BLaER1 (cell line): ENCODE measurements around the gene NDUFA8.
"Not testable (repeated sequence)": the region's sequence is repeated elsewhere in the genome, so short reads cannot be mapped to it uniquely, and the experiment has no call there.

Source experiments
- H3K27ac ChIP-seq: shearing (Covaris generic); formaldehyde crosslinking; 2 replicates; pipeline ENCODE4 v1.8.1; 2022
- H3K27me3 ChIP-seq: shearing (Covaris generic); formaldehyde crosslinking; 2 replicates; pipeline ENCODE4 v1.8.1; 2022
- H3K36me3 ChIP-seq: shearing (Covaris generic); formaldehyde crosslinking; 2 replicates; pipeline ENCODE4 v1.8.1; 2022
- H3K4me1 ChIP-seq: shearing (Covaris generic); formaldehyde crosslinking; 2 replicates; pipeline ENCODE4 v1.8.1; 2022
- H3K4me2 ChIP-seq: shearing (Covaris generic); formaldehyde crosslinking; 2 replicates; pipeline ENCODE4 v1.8.1; 2022
- H3K4me3 ChIP-seq: shearing (Covaris generic); formaldehyde crosslinking; 2 replicates; pipeline ENCODE4 v1.8.1; 2022
- H3K9ac ChIP-seq: shearing (Covaris generic); formaldehyde crosslinking; 2 replicates; pipeline ENCODE4 v1.8.1; 2022
- H3K9me3 ChIP-seq: shearing (Covaris generic); formaldehyde crosslinking; 2 replicates; pipeline ENCODE4 v1.8.1; 2022
- H4K20me1 ChIP-seq: shearing (Covaris generic); formaldehyde crosslinking; 2 replicates; pipeline ENCODE4 v1.8.1; 2022
- Cebpa-rat ChIP-seq: shearing (Covaris generic); IDR thresholded peaks from 2 replicates; pipeline ENCODE4 v1.8.1; 2022

NDUFA8 gene

DNA sequence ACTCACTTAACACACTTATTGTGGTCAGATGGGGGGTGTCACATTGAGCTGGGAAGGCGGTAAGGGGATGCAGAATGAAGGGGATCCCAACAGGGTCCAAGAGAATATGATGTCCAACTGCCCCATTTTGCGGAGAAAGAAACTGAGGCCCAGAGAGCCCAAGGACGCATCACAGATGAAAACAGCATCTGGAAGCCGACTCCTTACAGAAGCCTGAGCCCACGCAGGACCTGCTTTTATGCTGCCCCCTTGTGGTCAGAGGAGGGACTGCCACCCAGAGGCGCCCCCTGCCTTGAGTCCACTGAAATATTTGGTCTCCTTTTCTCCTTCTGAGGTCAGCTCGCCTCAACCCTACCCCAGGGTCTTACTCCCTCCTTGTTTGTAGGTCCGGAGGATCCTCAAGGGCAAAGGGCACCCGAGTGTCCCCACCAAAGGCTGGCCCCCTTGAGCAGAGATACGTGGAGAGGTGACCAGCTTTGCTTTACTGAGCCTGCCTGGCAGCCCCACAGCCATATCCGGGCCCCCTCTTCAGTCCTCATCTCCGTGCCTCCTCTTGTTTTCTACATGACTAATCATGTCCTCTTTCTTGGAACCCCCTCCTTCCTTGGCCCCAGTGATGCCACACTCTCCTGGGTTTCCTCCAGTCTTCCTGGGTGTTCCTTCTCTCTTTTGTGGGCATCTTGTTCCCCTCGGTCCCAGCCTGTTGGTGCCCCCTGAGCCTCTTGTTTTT is 36.5 kb downstream of the NDUFA8 start:
- no peak overlapping the region for H3K4me3 ChIP-seq
- H3K36me3 ChIP-seq, result no peaks in the 10 kb centered on the region
- H3K9me3 ChIP-seq, result no peaks in the 10 kb centered on the region
- H3K27ac ChIP-seq, result no peak overlapping the region
- no peak overlapping the region for H3K9ac ChIP-seq
- H3K27me3 ChIP-seq, result peaks cover 29% of the 10 kb centered on the region
- no peaks in the 10 kb centered on the region for H3K4me1 ChIP-seq
- no peaks in the 10 kb centered on the region for H4K20me1 ChIP-seq
- TF ChIP-seq Cebpa-rat, result no peak
- no peak overlapping the region for H3K4me2 ChIP-seq

DNA sequence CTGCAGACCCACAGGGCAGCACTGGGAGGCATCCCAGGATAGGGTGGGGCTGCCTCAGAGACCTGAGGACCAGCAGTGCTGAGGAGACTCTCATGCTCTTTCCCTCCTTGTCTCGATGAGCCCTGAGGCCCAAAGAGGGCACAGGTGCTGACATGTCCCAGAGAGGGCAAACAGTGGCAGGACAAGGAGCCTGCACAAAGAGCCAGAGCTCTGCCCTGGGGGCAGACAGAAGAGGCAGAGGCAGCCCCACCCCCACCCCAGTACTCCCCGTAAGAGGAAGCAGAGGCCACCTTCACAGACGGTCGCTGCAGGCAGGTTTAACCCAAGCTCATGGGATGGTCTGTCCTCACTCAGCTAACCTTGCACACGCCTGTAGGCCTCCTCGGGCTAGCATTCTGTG is 37.1 kb downstream of the NDUFA8 start:
- no peak for TF ChIP-seq Cebpa-rat
- H3K9ac ChIP-seq, result no peak overlapping the region
- H3K4me2 ChIP-seq, result no peak overlapping the region

DNA sequence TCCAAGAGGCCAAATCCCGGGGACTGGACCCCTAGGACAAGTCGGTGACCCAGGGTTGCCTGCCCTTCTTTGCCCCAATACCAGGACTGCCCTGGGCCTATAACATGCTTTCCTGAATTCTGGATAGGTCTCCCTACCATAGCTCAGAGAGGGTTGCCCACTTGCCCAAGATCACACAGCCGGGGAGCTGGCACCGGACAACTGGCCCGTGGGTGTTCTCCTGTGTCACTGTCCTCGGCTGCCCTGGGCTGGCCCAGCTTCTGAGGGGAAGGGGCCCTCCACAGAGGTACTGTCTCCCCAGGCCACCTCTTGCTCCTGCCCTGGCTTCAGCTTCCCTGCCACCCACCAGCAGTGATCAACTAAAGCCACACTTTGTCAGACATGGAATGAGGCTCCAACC is 37.6 kb downstream of the NDUFA8 start:
- Histone ChIP-seq H3K4me2 (no peak overlapping the region), H3K27me3 (peaks cover 17% of the 10 kb centered on the region), H3K9ac (no peak overlapping the region), H4K20me1 (no peaks in the 10 kb centered on the region), H3K9me3 (no peaks in the 10 kb centered on the region), H3K27ac (no peak overlapping the region), H3K4me3 (no peak overlapping the region), H3K36me3 (no peaks in the 10 kb centered on the region), H3K4me1 (no peaks in the 10 kb centered on the region)
- no peak for TF ChIP-seq Cebpa-rat

More for the DNA sequence above, 37.1 kb downstream of the NDUFA8 start:
- Histone ChIP-seq H3K4me1 (no peaks in the 10 kb centered on the region), H3K27me3 (peaks cover 23% of the 10 kb centered on the region), H3K9me3 (no peaks in the 10 kb centered on the region), H3K27ac (no peak overlapping the region), H3K4me3 (no peak overlapping the region), H3K36me3 (no peaks in the 10 kb centered on the region), H4K20me1 (no peaks in the 10 kb centered on the region)

DNA sequence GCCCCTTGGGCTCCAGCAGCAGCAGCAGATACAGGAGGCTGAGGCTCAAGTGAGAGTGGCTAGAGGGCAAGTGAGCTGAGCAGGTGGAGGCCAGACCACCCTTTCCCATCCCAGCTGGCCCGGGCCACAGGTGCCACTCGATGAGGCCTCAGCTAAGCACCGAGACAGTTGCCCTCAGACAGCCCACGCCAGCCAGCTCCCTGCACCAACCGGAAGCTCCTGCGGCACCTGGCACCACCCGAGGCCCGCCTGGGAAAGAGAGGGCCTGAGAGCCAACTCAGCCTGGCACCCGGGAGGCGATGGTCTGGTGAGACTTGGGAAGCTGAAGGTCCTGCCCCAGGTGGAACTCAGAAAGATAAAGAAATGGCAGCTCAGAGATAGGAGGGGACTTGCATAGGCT is 38.2 kb downstream of the NDUFA8 start:
- H3K27me3 ChIP-seq, result peaks cover 12% of the 10 kb centered on the region
- no peaks in the 10 kb centered on the region for H3K4me1 ChIP-seq
- H3K9me3 ChIP-seq, result no peaks in the 10 kb centered on the region
- no peak overlapping the region for H3K4me2 ChIP-seq
- no peaks in the 10 kb centered on the region for H4K20me1 ChIP-seq
- H3K36me3 ChIP-seq, result no peaks in the 10 kb centered on the region
- no peak for TF ChIP-seq Cebpa-rat
- H3K27ac ChIP-seq, result no peak overlapping the region
- no peak overlapping the region for H3K4me3 ChIP-seq
- H3K9ac ChIP-seq, result no peak overlapping the region

DNA sequence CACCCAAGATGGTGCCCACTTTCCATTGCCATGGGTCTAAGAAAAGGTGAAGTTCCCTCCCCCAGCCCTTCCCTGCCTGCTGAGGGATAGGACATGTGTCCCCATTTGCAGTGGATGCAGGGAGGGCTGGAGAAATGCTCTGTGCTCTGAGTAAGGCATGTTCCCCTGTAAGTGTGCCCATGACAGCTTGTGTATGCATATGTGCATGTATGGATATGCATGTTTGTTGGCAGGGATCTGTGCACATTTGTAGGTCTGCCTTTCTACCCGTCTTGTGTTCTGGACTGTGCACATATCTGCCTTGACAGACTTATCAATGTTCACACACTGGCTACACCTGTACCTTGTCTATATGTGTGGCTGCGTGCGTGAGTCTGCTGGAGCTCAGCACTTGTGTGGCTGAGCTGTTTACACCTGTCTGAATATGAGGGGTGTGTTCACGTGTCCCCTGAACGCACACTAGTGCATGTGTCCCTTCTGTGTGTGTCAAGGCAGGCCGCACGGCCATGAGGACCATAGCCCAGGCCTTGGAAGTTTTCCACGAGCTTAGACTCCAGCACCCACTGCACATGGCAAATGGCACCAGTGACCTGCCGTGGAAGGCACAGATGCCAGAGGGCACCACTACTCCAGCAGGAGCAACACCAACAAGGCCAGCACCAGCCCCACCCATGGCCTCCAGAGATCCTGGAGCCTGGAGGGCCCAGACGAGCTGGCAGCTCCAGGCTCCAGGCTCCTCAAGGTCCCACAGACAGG is 39.1 kb downstream of the NDUFA8 start:
- no peak for TF ChIP-seq Cebpa-rat
- H3K27me3 ChIP-seq, result peaks cover 3% of the 10 kb centered on the region
- H3K4me1 ChIP-seq, result no peaks in the 10 kb centered on the region
- H4K20me1 ChIP-seq, result no peaks in the 10 kb centered on the region
- no peak overlapping the region for H3K4me2 ChIP-seq
- no peaks in the 10 kb centered on the region for H3K36me3 ChIP-seq
- no peak overlapping the region for H3K4me3 ChIP-seq
- H3K9ac ChIP-seq, result no peak overlapping the region
- no peak overlapping the region for H3K27ac ChIP-seq
- no peaks in the 10 kb centered on the region for H3K9me3 ChIP-seq

DNA sequence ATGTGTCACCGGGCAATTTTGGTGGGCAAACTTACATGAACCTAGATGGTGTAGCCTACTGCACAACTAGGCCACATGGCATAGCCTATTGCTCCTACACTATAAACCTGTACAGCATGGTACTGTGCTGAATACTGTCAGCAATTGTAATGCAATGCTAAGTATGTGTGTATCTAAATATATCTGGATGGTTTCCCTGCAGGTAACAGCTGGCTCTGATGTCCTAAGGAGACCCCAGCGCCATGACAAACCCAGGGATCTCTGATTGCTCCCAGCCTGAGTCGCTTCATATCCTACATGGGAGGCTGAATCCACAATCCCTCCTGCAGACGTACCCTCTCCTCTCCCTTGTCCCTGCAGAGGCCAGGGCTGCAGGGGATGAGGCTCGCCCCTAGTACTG is 39.9 kb downstream of the NDUFA8 start:
- H3K27me3 ChIP-seq, result no peaks in the 10 kb centered on the region
- H3K36me3 ChIP-seq, result no peaks in the 10 kb centered on the region
- no peak overlapping the region for H3K4me3 ChIP-seq
- H3K9ac ChIP-seq, result no peak overlapping the region
- H3K4me1 ChIP-seq, result no peaks in the 10 kb centered on the region
- no peaks in the 10 kb centered on the region for H3K9me3 ChIP-seq
- TF ChIP-seq Cebpa-rat, result no peak
- H3K27ac ChIP-seq, result no peak overlapping the region
- no peak overlapping the region for H3K4me2 ChIP-seq
- no peaks in the 10 kb centered on the region for H4K20me1 ChIP-seq

DNA sequence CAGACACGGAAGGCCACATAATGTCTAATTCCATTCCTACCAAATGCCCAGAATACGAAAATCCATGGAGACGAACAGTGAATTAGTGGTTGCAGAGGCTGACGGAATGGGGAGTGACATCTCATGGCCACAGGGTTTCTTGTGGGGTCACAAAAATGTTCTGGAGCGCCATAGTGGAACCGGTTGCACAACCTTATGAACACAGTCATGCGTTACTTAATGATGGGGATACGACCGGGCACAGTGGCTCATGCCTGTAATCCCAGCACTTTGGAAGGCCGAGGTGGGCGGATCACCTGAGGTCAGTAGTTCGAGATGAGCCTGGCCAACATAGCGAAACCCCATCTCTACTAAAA is 40.4 kb downstream of the NDUFA8 start:
- Histone ChIP-seq H3K27ac (no peak overlapping the region), H3K9me3 (no peaks in the 10 kb centered on the region), H3K4me3 (no peak overlapping the region), H3K4me1 (no peaks in the 10 kb centered on the region), H3K27me3 (no peaks in the 10 kb centered on the region), H4K20me1 (no peaks in the 10 kb centered on the region), H3K9ac (no peak overlapping the region), H3K4me2 (no peak overlapping the region), H3K36me3 (no peaks in the 10 kb centered on the region)
- no peak for TF ChIP-seq Cebpa-rat

DNA sequence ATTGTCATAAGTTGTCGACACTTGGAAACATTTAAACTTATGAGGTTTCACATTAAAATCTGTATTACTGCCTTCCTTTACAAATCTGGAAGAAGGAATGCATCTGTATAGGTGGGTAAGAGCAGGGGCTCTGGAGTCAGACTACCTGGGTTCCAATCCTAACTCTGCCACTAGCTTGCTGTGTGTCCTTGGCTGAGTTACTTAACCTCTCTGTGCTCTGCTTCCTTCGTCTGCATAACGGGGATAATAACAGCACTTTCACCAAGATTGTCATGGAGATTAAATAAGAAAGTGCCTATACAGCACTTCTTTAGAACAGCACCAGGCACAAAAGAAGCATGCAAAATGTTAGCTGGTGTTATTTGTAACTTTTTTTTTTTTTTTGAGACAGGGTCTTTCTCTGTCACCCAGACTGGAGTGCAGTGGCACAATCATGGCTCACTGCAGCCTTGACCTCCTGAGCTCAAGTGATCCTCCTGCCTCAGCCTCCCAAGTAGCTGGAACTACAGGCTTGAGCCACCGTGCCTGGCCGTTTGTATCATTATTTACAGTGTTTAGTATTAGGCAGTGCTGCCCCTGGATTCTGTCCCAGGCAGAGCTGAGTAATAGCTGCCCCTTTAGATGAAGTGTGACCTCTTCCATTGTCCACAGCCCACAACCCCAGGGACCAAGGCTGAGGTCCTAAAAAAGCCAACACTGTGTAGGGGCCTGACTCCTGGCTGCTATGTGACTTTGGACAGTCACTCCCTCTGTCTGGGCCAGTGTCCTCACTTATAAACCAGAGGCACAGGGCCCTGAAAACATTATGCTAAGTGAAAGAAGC is 41.0 kb downstream of the NDUFA8 start:
- no peak for TF ChIP-seq Cebpa-rat

DNA sequence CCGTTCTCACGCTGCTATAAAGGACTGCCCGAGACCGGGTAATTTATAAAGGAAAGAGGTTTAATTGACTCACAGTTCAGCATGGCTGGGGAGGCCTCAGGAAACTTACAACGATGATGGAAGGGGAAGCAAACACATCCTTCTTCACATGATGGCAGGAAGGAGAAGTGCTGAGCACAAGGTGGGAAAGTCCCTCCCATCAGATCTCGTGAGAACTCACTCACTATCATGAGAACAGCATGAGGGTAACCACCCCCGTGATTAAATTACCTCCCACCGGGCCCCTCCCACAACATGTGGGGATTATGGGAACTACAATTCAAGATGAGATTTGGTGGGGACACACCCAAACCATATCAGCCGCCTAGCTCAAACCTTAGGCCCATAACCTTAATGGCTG is 42.3 kb downstream of the NDUFA8 start:
- H3K27me3 ChIP-seq, H3K9me3 ChIP-seq, H3K9ac ChIP-seq, H4K20me1 ChIP-seq, H3K4me1 ChIP-seq, H3K4me3 ChIP-seq, H3K27ac ChIP-seq, H3K4me2 ChIP-seq, H3K36me3 ChIP-seq: not testable (repeated sequence)

More for the DNA sequence above, 41.0 kb downstream of the NDUFA8 start:
- Histone ChIP-seq H3K27me3 (no peaks in the 10 kb centered on the region), H3K9ac (no peak overlapping the region), H3K4me3 (no peak overlapping the region), H3K4me2 (no peak overlapping the region), H3K27ac (no peak overlapping the region), H3K9me3 (no peaks in the 10 kb centered on the region), H4K20me1 (no peaks in the 10 kb centered on the region), H3K36me3 (no peaks in the 10 kb centered on the region), H3K4me1 (no peaks in the 10 kb centered on the region)
